ENCODE measurements around the gene FAM186B. TPM values are rescaled to one million over a fixed set of nuclear protein-coding genes. Genes with fewer than 3 reads are reported as not detected.
A peak's percentile ranks its signal among the peaks of the same experiment; 100 is the strongest.

Gene FAM186B
- total and polyA plus RNA-seq, 2 of the 13 experiments (the other 11 are each of a cell fraction or from before 2014, with no cell fraction given): 0.07 to 0.20 TPM

- TF ChIP-seq PRMT3 (CRISPR knock-in tag; IDR thresholded peaks at IDR 0.05; ENCODE audit: borderline replicate concordance, low read depth) (no peak), ZNF234 (CRISPR knock-in tag; conservative IDR thresholded peaks at IDR 0.05) (no peak), KDM2A (CRISPR knock-in tag; IDR thresholded peaks at IDR 0.05; ENCODE audit: borderline replicate concordance, low read depth) (no peak), SIX1 (CRISPR knock-in tag; IDR thresholded peaks at IDR 0.05; ENCODE audit: borderline replicate concordance) (no peak), PCBP1 (IDR thresholded peaks at IDR 0.05; ENCODE audit: borderline replicate concordance, low read depth, low read length) (0 out of 2 replicates have a peak, but pooled peaks have one; percentile 40), FOXP4 (CRISPR knock-in tag; IDR thresholded peaks at IDR 0.05) (no peak), ZNF788 (CRISPR knock-in tag; IDR thresholded peaks at IDR 0.05; ENCODE audit: borderline replicate concordance) (no peak), MXD4 (CRISPR knock-in tag; IDR thresholded peaks at IDR 0.05) (no peak), FLYWCH1 (CRISPR knock-in tag; IDR thresholded peaks at IDR 0.05) (no peak)
- TF ChIP-seq, protein P1, sequence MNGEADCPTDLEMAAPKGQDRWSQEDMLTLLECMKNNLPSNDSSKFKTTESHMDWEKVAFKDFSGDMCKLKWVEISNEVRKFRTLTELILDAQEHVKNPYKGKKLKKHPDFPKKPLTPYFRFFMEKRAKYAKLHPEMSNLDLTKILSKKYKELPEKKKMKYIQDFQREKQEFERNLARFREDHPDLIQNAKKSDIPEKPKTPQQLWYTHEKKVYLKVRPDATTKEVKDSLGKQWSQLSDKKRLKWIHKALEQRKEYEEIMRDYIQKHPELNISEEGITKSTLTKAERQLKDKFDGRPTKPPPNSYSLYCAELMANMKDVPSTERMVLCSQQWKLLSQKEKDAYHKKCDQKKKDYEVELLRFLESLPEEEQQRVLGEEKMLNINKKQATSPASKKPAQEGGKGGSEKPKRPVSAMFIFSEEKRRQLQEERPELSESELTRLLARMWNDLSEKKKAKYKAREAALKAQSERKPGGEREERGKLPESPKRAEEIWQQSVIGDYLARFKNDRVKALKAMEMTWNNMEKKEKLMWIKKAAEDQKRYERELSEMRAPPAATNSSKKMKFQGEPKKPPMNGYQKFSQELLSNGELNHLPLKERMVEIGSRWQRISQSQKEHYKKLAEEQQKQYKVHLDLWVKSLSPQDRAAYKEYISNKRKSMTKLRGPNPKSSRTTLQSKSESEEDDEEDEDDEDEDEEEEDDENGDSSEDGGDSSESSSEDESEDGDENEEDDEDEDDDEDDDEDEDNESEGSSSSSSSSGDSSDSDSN (CRISPR knock-in tag; IDR thresholded peaks at IDR 0.05): no peak
- TF ChIP-seq, protein P2, sequence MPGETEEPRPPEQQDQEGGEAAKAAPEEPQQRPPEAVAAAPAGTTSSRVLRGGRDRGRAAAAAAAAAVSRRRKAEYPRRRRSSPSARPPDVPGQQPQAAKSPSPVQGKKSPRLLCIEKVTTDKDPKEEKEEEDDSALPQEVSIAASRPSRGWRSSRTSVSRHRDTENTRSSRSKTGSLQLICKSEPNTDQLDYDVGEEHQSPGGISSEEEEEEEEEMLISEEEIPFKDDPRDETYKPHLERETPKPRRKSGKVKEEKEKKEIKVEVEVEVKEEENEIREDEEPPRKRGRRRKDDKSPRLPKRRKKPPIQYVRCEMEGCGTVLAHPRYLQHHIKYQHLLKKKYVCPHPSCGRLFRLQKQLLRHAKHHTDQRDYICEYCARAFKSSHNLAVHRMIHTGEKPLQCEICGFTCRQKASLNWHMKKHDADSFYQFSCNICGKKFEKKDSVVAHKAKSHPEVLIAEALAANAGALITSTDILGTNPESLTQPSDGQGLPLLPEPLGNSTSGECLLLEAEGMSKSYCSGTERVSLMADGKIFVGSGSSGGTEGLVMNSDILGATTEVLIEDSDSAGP (CRISPR knock-in tag; IDR thresholded peaks at IDR 0.05; ENCODE audit: borderline replicate concordance): peak; percentile 99
- TF ChIP-seq, protein P3, sequence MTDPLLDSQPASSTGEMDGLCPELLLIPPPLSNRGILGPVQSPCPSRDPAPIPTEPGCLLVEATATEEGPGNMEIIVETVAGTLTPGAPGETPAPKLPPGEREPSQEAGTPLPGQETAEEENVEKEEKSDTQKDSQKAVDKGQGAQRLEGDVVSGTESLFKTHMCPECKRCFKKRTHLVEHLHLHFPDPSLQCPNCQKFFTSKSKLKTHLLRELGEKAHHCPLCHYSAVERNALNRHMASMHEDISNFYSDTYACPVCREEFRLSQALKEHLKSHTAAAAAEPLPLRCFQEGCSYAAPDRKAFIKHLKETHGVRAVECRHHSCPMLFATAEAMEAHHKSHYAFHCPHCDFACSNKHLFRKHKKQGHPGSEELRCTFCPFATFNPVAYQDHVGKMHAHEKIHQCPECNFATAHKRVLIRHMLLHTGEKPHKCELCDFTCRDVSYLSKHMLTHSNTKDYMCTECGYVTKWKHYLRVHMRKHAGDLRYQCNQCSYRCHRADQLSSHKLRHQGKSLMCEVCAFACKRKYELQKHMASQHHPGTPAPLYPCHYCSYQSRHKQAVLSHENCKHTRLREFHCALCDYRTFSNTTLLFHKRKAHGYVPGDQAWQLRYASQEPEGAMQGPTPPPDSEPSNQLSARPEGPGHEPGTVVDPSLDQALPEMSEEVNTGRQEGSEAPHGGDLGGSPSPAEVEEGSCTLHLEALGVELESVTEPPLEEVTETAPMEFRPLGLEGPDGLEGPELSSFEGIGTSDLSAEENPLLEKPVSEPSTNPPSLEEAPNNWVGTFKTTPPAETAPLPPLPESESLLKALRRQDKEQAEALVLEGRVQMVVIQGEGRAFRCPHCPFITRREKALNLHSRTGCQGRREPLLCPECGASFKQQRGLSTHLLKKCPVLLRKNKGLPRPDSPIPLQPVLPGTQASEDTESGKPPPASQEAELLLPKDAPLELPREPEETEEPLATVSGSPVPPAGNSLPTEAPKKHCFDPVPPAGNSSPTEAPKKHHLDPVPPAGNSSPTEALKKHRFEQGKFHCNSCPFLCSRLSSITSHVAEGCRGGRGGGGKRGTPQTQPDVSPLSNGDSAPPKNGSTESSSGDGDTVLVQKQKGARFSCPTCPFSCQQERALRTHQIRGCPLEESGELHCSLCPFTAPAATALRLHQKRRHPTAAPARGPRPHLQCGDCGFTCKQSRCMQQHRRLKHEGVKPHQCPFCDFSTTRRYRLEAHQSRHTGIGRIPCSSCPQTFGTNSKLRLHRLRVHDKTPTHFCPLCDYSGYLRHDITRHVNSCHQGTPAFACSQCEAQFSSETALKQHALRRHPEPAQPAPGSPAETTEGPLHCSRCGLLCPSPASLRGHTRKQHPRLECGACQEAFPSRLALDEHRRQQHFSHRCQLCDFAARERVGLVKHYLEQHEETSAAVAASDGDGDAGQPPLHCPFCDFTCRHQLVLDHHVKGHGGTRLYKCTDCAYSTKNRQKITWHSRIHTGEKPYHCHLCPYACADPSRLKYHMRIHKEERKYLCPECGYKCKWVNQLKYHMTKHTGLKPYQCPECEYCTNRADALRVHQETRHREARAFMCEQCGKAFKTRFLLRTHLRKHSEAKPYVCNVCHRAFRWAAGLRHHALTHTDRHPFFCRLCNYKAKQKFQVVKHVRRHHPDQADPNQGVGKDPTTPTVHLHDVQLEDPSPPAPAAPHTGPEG (CRISPR knock-in tag; IDR thresholded peaks at IDR 0.05): no peak
Observed at GRCh38 chr12:49538510-49539403, 66.7 kb downstream of the FAM186B start, which contains the start of gene KCNH3 (continued).
